GM04504 (cell line): ENCODE results near the gene PPP2R3C.
"Not testable (repeated sequence)": the region's sequence is repeated elsewhere in the genome, so short reads cannot be mapped to it uniquely, and the experiment has no call there.

Source experiments
- DNase-seq: peaks from one replicate; pipeline ENCODE4 v3.0.0-alpha.2; 2012; ENCODE audit warnings: low read depth

PPP2R3C gene

DNA sequence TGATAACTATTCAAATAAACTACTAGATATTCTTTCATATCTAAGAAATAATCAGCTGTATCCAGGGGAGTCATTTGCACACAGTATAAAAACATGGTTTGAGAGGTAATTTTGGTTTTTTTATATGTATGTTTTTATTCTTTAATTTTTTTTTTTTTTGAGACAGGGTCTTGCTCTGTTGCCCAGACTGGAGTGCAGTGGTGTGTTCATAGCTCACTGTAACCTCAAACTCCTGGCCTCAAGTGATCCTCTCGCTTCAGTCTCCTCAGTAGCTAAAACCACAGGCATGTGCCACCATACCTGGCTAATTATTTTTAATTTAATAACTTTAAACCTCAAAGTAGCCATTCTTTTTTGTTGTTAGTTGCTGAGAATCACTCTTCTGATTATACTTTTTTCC, 2.3 kb upstream of the PPP2R3C start:
- DNase-seq = no peak

DNA sequence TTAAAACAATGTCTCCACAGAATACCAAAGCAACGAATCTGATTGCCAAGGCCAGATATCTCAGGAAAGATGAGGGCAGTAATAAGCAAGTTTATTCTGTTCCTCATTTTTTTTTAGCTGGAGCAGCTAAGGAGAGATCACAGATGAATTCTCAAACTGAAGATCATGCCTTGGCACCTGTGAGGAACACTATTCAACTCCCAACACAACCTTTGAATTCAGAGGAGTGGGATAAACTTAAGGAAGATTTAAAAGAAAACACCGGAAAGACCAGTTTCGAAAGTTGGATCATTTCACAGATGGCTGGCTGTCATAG, 1.6 kb upstream of the PPP2R3C start:
- no peak for DNase-seq

DNA sequence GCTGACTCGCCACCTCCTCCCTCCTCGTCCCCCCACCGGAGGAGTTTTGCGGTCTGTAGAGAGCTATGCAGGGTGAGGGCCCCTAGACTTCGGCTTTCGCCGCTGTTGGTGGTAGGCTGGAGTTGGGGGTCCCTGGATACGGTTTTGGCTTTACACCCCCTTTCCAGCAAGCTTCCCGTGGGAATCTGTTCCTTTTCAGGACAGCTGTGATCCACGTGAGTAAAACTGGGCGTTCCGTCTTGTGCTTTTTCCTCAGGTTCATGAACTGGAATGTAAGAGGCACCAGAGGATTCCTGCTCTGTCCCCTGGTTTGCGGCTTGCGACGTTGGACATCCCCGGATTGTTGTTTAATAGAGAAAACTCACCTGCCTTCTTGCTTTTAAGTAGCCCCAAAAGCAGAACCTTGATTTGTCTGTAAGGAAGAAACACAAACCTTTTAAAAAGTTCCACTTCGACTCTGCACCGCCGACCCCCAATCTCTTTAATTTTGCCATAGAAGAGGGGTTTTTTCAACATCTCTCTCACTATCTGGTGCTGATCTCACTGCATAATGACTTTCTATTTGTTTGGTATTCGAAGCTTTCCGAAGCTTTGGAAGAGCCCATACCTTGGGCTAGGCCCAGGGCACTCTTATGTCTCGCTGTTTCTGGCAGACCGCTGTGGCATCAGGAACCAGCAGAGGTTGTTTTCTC, 1.1 kb upstream of the PPP2R3C start:
- DNase-seq = no peak

DNA sequence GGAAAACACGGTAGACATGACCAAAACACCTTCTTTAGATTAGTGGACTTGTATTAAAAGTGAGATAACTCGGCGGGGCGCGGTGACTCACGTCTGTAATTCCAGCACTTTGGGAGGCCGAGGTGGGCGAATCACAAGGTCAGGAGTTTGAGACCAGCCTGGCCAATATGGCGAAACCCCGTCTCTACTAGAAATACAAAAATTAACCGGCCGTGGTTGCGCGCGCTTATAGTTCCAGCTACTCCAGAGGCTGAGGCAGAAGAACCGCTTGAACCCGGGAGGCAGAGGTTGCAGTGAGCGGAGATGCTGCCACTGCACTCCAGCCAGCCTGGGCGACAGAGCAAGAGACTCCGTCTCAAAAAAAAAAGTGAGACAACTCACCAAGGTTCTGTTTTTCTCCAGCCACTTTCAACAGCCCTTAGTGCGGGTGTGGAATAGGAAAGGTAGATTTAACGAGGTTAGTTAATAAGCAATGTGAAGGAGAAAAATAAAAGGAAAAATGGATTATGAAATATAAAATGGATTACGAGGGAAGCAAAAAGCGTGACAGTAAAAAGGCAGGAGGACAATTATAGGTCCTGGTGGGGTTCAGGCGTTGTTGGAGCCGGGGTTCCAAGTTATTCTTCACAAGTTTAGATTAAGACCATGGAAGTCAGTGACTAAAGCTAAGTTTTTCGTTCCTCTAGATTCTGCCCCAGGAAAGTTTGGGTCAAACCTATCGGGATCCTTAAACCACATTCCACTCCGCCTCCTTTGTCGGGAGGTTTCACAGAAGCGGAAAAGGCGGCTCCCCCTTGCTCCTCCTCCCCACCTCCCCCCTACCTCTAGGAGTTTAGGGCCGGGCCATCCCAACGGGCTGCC, 534 bp downstream of the PPP2R3C start:
- DNase-seq = peak; percentile 2

DNA sequence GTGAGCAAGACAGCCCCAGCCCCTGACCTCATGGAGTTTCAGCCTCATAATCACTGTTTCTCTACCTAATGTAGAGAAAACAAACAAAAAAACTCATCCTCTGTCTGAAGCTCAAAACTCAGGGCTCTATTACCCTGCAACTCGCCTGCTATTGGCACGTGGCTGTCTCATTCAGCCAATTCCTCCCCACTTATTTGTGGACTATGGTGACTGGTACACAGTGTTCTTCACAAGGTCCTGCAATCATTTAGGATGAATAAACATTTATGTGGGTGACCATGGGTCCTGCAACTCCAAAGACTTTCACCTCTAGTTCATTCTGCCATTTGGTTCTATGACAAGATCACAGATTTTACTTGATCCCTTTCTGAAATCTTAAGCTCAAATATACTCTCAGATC, 4.7 kb downstream of the PPP2R3C start:
- DNase-seq = no peak

DNA sequence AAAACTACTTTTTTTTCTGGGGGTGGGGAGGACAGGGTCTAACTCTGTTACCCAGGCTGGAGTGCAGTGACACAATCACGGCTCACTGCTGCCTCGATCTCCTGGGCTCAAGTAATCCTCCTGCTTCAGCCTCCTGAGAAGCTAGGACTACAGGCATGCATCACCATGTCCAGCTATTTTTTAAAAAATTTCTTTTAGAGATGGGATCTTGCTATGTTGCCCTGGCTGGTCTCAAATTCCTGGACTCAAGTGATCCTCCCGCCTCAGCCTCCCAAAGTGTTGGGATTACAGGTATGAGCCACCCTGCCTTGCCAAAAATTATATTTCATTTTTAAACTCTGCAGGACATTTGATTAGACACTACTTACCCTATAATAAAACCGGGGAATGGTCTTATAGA, 5.5 kb downstream of the PPP2R3C start:
- DNase-seq = no peak

DNA sequence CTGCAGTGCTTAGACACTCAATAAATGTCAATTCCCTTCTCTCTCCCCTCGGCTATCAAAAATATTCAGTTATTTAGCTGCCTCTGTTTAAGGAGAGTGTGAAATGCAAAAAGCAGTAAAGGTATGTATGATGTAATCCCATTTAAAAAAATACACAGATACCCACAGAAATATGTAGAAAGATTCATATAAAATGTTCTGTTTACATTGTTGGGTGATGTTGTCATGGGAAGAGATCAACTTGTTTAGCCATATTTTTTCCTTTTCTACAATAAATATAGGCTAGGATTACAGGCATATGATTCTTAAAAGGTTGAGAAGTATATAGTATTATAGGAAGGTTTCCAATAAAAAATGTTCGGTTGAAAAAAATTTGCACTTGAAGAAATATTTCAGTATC, 7.8 kb downstream of the PPP2R3C start:
- DNase-seq = peak; percentile 19

DNA sequence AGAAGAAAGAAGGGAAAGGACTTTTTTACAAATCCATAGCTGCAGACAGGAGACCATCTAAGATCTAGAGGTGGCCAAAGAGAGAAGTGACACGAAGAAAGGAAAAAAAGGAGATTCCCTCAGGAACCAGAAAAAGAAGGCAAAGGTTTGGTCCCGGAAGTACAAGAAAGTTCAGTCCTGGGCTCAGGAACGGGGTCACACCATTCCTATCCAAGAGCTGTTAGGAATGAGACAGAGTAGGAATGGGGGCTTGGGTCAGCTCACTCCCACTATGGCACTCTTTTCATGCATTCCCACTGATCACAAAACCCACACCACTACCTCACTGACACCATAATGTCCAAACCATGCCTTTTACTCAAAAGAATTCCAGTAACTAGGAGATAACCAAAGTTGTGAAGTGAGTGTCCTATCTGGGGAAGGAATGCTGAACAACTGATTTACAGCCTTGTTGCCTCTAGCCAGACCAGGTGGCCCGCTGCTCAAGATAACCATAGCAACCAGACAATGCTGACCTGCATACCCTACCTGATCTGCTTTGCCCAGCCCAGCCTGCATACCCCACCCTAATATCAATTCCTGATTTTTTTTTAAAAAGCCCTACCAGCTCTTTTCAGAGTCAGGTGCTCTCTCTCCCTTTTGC, 8.4 kb downstream of the PPP2R3C start:
- no peak for DNase-seq

DNA sequence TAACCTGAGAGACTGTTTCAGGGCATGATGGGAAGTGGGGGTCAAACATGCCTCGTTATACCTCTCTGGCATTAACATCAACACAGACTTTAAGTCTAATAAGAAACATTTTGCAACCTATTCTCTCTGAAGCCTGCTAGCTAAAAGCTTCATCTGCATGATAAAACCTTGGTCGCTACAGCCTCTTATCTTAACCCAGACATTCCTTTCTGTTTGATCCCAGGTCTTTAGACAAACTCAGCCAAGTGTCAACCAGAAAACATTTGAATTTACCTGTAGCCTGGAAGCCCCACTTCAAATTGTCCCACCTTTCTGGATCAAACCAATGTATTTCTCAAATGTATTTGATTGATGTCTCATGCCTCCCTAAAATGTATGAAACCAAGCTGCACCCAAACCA, 9.1 kb downstream of the PPP2R3C start:
- DNase-seq = no peak

DNA sequence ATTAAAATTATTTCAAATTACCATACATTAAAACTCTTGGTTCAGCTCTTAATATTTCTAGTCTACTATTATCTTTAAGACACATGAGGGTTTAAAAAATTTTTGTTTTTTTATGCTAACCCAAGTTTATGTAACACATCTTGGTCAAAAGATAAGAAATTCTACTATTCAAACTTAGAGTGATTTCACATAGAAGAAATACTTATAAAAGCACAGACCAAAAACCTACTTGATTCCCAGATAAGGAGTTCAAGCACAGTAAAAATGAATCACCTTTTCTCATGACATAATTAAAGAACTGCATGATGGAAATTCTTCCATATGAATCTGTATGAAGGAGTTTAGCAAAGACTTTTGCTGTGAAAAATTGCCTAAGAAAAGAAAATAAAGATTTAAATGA, 13.9 kb downstream of the PPP2R3C start:
- no peak for DNase-seq

DNA sequence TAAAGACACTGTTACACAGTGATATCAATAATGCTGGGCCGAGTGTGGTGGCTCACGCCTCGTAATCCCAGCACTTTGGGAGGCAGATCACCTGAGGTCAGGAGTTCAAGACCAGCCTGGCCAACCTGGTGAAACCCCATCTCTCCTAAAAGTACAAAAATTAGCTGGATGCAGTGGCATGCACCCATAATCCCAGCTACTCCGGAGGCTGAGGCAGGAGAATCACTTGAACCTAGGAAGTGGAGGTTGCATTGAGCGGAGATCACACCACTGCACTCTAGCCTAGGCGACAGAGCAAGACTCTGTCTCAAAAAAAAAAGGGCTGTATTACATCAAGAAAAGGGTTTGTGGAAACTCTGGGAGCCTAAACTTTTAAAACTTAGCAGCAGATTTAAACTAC, 27.1 kb downstream of the PPP2R3C start:
- not testable (repeated sequence) for DNase-seq

DNA sequence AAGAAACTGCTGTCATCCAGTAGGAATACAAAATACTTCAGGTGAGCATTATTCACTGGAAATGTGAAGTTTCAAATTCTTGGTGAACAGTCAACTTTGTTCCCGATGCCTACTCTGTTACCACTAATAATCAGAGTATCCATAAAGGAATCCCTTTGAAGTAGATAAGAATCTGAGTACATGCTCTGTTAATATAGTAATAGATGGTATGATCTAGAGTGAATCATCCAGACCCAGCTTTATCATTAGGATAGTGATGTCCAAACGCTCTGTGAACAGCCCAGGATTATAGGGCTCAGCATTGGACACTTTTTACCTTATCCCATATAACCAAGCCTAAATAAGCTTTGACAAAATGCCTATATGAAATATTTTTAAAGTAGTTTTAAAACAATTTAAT, 33.3 kb downstream of the PPP2R3C start:
- DNase-seq = no peak

DNA sequence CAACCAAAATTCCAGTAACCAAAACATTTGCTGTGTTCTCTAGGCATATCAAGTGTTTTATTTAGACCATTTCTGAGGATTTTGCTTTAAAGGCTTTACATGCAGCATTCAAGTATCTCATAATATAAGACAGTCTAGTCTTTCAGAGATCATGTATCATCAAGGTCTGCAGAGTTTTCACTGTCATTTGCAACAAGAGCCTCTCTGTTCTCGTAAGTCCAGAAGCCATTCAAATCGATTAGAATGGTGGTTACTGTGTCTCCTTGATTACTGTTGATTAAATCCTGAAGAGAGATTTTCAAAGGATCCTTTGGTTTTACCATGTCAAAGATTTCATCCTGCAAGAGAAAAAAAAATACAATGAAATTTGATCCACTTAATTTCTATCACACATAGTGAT, 36.3 kb downstream of the PPP2R3C start:
- DNase-seq = no peak

DNA sequence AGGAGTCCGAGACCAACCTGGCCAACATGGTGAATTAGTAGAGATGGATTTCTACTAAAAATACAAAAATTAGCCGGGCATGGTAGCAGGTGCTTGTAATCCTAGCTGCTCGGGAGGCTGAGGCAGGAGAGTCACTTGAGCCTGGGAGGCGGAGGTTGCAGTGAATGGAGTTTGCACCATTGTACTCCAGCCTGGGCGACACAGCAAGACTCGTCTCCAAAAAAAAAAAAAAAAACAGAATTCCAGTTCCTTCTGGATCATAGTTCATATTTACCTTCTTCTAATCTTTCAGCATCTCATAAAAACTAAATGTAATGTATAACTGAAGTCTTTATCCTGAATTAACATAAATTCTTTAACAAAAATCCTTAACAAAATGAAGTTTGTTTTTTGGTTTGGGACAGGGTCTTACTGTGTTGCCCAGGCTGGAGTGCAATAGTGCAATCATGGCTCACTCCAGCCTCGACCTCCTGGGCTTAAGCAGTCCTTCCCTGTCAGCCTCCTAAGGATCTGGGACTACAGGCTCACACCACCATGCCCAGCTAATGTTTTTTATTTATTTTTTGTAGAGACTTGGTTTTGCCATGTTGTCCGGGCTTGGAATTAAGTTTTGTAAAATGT, 38.1 kb downstream of the PPP2R3C start:
- no peak for DNase-seq

DNA sequence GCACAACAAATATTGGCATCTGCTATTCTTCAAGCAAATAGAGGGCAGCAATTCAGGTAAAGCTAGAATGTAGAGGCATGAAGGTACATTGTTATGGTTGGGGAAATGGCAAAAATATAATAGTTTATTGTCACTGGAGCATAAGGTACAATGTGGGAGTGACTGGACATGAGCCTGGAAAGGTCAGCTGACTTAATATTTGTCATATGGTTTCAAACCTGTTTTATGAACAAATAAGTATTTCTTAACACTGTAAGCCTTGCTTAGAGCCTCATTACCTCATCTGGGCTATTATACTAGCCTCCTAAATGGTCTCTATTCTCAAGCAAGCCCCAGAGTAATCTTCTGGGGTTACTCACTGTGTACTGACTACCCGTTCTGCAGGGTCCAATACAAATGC, 42.0 kb downstream of the PPP2R3C start:
- DNase-seq = no peak

DNA sequence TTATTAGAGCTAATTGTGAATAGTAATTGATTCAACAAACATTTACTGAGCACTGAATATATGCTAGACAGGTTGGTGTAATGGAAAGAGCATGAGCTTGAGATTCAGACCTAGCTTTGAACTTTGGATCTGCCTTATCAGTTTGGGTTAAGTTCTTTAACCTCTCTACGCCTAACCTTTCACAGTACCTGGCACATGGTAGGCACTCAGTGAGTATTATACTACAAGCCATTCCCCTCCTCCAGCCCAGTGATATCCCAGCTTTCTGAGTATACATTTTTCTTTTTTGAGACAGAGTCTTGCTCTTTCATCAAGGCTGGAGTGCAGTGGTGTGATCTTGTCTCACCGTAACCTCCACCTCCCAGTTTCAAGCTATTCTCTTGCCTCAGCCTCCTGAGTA, 43.7 kb downstream of the PPP2R3C start:
- no peak for DNase-seq

DNA sequence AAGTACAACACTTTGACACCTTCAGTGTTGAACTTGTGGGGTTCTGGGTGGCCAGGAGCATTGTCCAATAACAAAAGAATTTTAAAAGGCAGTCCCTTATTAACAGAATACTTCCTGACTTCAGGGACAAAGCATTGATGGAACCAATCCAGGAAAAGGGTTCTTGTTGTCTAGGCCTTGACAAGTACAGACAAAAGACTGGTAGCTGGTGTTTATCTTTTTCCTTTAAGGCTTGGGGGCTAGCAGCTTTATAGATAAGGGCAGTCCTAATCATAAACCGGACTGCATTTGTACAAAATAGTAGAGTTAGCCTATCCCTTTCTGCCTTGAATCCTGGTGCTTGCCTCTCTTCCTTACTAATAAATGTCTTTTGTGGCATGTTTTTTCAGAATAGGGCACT, 48.3 kb downstream of the PPP2R3C start:
- no peak for DNase-seq

DNA sequence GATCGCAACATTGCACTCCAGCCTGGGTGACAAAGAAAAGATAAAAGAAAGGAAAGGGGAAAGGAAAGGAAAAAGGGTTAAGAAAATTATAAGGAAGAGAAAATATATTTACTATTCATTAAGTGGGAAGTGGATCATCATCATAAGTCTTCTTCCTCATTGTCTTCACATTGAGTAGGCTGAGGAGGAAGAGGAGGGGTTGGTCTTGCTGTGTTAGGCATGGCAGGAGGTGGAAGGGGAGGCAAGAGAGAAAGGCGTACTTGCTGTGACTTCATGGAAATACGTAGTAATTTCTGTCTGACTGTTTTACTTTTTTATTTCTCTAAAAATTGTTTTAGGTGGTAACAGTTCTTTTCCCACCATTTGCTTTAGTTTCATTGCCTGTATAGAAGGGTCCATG, 49.6 kb downstream of the PPP2R3C start:
- DNase-seq = no peak

DNA sequence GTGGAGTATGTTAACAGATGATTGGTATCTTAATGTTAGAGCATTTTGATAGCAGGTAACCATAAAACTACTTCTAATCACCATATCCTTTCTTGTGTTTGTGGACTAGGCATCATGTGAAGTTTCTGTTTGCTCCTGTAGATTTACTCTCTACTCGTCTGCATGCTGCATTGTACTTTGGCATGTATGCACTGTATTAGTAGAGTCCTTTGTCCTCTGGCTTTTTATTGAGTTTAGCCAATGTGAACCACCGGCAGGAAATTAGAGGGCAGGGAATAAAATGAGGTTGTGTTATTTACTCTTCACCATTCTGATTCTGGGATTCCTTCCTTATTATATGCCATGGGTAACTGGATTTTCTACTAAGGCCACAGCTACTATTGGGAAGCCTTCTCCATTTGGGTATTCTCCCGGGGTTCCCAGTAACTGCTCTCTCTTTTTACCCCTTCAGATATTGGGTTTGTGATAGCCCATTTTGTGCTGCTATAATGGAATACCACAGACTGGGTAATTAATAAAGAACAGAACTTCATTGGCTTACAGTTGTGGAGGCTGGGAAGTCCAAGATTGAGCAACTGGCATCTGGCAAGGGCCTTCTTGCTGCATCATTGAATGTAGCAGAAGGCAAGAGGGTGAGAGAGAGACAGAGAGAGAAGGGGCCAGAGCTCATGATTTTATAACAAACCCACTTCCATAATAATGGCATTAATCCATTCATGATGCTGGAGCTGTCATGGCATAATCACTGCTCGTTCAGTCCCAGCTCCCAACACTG, 53.4 kb downstream of the PPP2R3C start:
- no peak for DNase-seq

DNA sequence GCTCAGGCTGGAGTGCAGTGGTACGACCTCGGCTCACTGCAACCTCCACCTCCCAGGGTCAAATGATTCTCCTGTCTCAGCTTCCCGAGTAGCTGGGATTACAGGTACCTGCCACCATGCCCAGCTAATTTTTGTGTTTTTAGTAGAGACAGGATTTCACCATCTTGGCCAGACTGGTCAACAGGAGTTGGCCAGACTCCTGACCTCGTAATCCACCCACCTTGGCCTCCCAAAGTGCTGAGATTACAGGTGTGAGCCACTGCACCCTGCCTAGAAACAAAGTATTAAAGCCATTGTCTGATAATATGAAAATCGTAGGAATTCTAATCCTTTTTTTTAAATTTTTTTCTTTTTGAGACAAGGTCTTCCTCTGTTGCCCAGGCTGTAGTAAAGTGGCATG, 56.1 kb downstream of the PPP2R3C start:
- DNase-seq = not testable (repeated sequence)

DNA sequence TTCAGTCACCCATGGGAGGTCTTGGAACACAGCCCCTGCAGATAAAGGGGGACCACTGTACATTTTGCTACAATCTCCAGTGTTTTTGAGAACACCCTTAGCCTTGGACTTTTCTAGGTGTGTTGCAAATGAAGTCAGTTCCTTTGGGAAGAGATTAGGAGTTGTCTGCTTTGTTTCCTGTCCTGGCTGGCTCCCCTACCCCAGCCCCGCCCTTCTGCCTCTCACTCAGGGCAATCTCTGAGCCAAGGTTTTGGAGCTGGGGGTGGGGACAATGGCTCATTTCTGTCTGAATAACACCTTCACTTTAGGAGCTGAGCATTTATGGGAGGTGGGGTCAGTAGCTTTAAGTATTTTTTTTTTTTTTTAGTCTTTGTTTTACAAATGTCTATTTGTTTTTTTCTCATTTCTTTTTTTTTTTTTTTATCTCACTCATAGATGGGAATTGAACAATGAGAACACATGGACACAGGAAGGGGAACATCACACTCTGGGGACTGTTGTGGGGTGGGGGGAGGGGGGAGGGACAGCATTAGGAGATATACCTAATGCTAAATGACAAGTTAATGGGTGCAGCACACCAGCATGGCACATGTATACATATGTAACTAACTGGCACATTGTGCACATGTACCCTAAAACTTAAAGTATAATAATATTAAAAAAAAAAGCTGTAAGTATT, 60.5 kb downstream of the PPP2R3C start:
- not testable (repeated sequence) for DNase-seq

DNA sequence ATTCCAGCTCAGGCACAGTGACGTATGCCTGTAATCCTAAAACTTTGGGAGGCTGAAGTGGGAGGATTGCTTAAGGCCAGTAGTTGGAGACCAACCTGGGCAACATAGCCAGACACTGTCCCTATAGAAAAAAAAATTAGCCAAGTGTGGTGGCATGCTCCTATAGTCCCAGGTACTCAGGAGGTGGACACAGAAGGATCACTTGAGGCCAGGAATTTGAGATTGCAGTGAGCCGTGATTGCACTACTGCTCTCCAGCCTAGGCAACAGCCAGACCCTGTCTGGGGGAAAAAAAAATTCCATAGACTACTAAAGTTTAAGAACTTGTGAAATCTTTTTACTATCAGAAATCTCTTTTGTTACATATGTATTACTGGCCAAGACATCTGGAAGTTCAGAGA, 69.2 kb downstream of the PPP2R3C start:
- DNase-seq = no peak
